Activated CD4-positive, alpha-beta memory T cell treated with anti-CD3 and anti-CD28 coated beads, Interleukin-2, amount 10 ng/mL, durations not matched to agents 7 days and 5 days (primary cell): ENCODE measurements around the gene SPEN. TPM values are rescaled to one million over a fixed set of nuclear protein-coding genes. Genes with fewer than 3 reads are reported as not detected.

Experiments
- CTCF ChIA-PET: fragments of 350-600 bp; sonication (Branson Sonifier 250); formaldehyde crosslinking; loops from one replicate; lab custom pipeline; 2021; ENCODE audit warnings: antibody characterized with exemption, inconsistent platforms; lab: Charles Lee
- POLR2A ChIA-PET: fragments of 350-600 bp; sonication (Branson Sonifier 250); formaldehyde crosslinking; loops from one replicate; lab custom pipeline; 2021; ENCODE audit warnings: antibody characterized with exemption; lab: Charles Lee
- DNase-seq: peaks from one replicate; pipeline ENCODE4 v3.0.0-alpha.2; 2020
- H3K27ac Mint-ChIP-seq: one replicate; pipeline ENCODE4 v1.8.0; 2021; ENCODE audit warnings: mild to moderate bottlenecking, mixed read lengths
- H3K27me3 Mint-ChIP-seq: one replicate; pipeline ENCODE4 v1.8.0; 2021; ENCODE audit warnings: mixed read lengths
- H3K36me3 Mint-ChIP-seq: one replicate; pipeline ENCODE4 v1.8.0; 2021; ENCODE audit warnings: low read depth, mixed read lengths
- H3K4me1 Mint-ChIP-seq: one replicate; pipeline ENCODE4 v1.8.0; 2021; ENCODE audit warnings: mixed read lengths
- H3K4me3 Mint-ChIP-seq: one replicate; pipeline ENCODE4 v1.8.0; 2021; ENCODE audit warnings: mild to moderate bottlenecking, mixed read lengths
- H3K9me3 Mint-ChIP-seq: one replicate; pipeline ENCODE4 v1.8.0; 2021; ENCODE audit warnings: mixed read lengths
- total RNA-seq, 2 experiments: library from RNA; stranded (reverse); gene quantifications; one replicate each; pipeline ENCODE4 v1.2.3, GENCODE V29; 2021

SPEN gene
- total RNA-seq, 2 experiments from 2014 or later = 52.1 to 52.5 TPM

DNA sequence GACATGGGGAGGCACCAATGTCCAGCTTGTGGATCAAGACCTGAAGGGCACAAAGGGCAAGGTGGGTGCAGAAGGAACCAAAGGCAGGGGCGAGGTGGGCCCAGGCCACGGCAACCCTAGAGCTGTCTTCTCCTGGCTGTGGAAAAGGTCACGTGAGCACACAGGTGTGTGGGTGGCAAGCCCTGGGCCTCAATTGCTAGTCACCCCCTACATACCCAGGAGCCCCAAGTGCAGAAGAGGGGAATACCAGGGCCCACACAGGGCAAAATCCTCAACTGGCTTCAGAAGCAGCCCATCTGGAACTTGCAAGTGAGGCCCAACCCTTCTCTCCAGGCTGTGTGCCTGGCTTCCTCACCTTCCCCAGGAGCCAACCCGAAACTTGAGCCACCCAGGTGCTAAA lies 102.8 kb downstream of the SPEN start:
- CTCF ChIA-PET = interaction anchor here (1.4 kb wide), 1 partner anchor 159 kb away, joined by 4 read pairs; no protein-coding TSS in a partner anchor
- Mint-ChIP-seq H3K36me3 (peaks cover 37% of the 10 kb centered on the region), H3K4me3 (no peak overlapping the region), H3K27me3 (no peaks in the 10 kb centered on the region), H3K4me1 (peaks cover 74% of the 10 kb centered on the region), H3K9me3 (no peaks in the 10 kb centered on the region), H3K27ac (peak overlapping the region; percentile 88)
- no peak for DNase-seq
- POLR2A ChIA-PET = interaction anchor here (0.8 to 4.7 kb wide), 9 partner anchors 9 to 117 kb away, joined by 3 to 31 read pairs (median 6); partner anchors contain the start of genes SPEN and ZBTB17

DNA sequence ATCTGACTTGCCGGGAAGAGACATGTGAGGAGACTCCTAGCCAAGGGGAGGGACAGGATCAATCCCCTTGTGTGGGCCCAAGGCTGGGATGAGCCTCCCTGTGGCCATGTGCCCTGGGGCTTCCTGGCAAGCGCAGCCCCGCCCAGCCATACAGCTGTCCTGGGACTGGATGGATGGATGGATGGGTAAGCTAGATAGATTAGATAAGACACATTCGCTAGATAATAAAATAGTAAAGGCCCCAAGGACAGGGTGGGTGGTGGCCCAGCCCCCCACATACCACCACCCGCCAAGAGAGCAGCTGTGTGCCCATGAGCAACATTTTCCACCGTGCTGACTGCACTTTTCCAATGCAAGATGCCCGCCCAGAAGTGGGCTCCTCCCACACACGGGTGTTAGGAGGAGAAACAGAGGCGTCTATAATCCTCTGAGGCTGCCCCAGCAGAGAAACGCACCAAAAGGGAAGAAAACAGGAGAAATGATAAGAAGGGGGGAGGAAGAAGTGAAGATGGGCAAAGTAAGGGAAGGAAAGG lies 103.3 kb downstream of the SPEN start:
- CTCF ChIA-PET = interaction anchor here (1.3 kb wide), 1 partner anchor 25 kb away, joined by 3 read pairs; the partner anchor contains the start of gene ZBTB17
- H3K27ac Mint-ChIP-seq = peak overlapping the region; percentile 88
- peaks cover 75% of the 10 kb centered on the region for H3K4me1 Mint-ChIP-seq
- peak overlapping the region; percentile 3 for H3K4me3 Mint-ChIP-seq
- peaks cover 36% of the 10 kb centered on the region for H3K36me3 Mint-ChIP-seq
- DNase-seq = peak; percentile 73
- POLR2A ChIA-PET = interaction anchor here (0.8 to 4.7 kb wide), 7 partner anchors 8 to 103 kb away, joined by 3 to 31 read pairs (median 6); partner anchors contain the start of genes SPEN and ZBTB17
- no peaks in the 10 kb centered on the region for H3K27me3 Mint-ChIP-seq
- H3K9me3 Mint-ChIP-seq = no peaks in the 10 kb centered on the region

DNA sequence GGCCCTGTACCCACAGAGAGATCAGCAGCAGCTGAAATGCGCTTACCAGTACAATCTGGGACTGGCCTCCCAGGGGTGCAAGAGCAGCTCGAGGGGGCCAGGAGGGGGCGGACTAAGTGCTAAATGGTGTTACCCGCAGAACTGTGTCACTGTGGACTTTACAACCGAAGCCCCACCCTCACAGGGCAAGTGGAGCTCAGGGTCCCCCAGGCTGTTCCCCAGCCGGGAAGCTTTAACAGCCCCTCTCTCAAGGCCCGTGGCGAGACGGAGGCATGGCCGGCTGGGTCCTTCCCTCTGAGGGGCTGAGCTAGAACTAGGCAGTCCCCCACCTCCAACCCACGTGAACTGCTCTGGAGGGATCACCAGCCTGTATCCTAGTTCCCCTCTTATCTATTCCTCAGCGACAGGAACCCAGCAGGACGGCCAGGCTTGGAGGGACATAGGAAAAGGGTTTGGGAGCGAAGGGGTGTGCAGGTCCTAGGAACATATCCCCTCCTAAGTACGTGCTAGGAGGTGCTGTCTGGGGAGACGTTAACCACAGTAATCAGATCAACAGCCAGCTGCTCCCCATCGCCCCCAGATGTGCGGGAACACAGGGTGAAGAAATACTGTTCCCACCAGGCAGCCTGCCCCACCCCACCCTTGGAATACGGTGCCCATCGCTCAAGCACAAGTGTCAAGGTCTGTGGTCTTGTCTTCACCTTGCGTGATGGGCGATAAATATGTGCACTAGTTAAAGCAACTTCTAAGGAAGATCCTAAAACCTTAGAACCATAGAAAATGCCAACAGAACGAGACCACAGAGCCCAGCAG lies 104.0 kb downstream of the SPEN start:
- ChIA-PET CTCF (interaction anchor here (1.3 kb wide), 1 partner anchor 24 kb away, joined by 3 read pairs; the partner anchor contains the start of gene ZBTB17), POLR2A (interaction anchor here (0.8 to 4.7 kb wide), 4 partner anchors 11 to 24 kb away, joined by 5 to 31 read pairs (median 14); partner anchors contain the start of gene ZBTB17)
- Mint-ChIP-seq H3K9me3 (no peaks in the 10 kb centered on the region), H3K4me1 (peaks cover 80% of the 10 kb centered on the region), H3K36me3 (peaks cover 30% of the 10 kb centered on the region), H3K4me3 (peak overlapping the region; percentile 3), H3K27me3 (no peaks in the 10 kb centered on the region), H3K27ac (peak overlapping the region; percentile 88)
- peak; percentile 44 for DNase-seq

DNA sequence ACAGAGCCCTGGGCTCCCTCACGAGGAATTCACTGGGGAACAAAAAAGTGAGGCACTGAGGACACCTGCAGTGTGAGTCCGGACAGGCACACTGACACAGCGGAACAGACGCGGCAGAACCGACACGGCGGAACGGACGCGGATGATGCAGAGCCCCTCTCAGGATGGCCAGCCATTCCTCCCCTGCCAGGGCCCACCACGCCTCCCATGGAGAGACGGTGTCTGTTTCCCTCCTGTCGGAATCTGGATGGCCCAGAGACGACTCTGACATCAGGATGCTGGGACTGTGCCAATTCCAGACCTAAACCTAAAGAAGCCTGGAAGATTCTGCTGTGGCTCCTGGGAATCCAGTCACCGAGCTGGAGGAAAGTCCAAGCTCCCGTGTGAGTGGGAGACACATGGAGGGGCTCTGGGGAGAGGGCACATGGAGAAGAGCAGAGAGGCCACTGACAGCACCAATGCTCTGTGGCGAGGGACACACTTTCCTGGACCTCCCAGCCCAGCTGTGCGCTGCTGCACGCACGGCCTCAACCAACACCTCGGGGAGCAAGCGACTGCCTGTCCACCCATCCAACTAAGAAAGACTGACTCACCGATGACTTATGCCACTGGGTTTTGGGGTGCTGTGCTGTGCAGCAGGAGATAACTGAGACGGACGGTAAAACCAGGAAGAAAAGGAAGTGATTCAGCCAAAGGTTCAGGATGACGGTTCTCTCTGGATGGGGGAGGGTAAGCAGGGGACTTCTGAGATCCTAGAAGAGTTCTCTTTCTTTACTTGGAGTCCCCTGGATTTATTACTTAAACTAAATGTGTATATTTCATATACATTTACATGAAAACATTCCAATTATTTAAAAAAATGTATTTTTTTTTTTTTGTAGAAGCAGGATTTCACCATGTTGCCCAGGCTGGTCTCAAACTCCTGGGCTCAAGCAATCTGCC lies 105.1 kb downstream of the SPEN start:
- ChIA-PET CTCF (no interaction called here), POLR2A (interaction anchor here (2.3 to 4.7 kb wide), 2 partner anchors 14 to 23 kb away, joined by 12 to 31 read pairs; partner anchors contain the start of gene ZBTB17)
- Mint-ChIP-seq H3K27me3 (no peaks in the 10 kb centered on the region), H3K4me3 (no peak overlapping the region), H3K9me3 (no peaks in the 10 kb centered on the region), H3K36me3 (peaks cover 29% of the 10 kb centered on the region), H3K4me1 (peaks cover 83% of the 10 kb centered on the region), H3K27ac (peak overlapping the region; percentile 88)
- peak; percentile 51 for DNase-seq

DNA sequence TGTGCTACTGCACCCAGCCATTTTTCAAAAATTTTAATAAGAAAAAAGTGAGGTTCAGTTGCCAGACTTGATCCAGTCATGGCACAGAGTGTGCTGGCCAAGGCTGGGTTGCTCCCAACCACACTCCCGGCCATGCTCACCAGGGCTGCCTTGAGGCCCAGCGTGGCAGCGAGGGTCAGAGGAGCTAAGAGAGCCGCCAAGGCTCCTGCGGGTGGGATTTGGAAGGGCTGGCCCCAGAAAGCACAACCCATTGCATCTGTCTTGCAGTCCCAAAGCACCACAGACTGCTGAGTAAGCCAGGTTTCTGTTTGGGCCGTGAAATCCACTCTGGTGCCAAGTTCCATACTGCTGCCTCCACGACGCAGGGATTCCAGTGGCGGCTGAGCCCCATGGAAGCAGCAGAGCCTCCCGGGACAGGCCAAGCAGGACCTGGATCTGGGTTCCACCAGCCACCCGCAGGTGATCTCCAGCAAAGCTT lies 105.8 kb downstream of the SPEN start:
- Mint-ChIP-seq H3K9me3 (no peaks in the 10 kb centered on the region), H3K27ac (peak overlapping the region; percentile 22), H3K4me1 (peaks cover 81% of the 10 kb centered on the region), H3K36me3 (peaks cover 26% of the 10 kb centered on the region), H3K27me3 (no peaks in the 10 kb centered on the region), H3K4me3 (no peak overlapping the region)
- ChIA-PET POLR2A (interaction anchor here (4.7 kb wide), 1 partner anchor 13 kb away, joined by 31 read pairs; no protein-coding TSS in a partner anchor), CTCF (no interaction called here)
- no peak for DNase-seq

DNA sequence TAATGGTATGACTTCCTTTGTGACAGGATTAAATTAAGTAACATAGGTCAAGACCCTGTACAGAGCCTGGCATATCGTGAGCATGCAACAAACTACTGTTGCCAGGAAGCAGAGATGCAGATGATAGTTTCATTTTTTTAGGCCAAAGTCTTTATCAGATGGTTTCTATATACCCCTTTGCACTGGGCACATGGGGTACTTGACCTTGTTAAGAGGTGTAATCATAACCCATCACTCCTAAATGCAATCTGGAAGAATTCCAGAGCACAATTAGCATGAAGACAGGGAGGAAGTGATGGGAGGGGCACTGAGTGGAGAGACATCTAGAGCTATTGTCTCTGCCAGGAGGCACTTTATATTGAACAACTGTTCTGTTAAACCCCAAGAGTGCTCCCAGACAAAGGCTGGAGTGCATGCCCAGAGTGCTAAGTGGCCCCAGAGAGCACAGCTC lies 106.3 kb downstream of the SPEN start:
- ChIA-PET POLR2A (interaction anchor here (0.8 kb wide), 1 partner anchor 13 kb away, joined by 3 read pairs; no protein-coding TSS in a partner anchor), CTCF (no interaction called here)
- peaks cover 23% of the 10 kb centered on the region for H3K36me3 Mint-ChIP-seq
- no peak for DNase-seq
- H3K27ac Mint-ChIP-seq = peak overlapping the region; percentile 22
- H3K9me3 Mint-ChIP-seq = no peaks in the 10 kb centered on the region
- H3K4me1 Mint-ChIP-seq = peaks cover 79% of the 10 kb centered on the region
- H3K27me3 Mint-ChIP-seq = no peaks in the 10 kb centered on the region
- H3K4me3 Mint-ChIP-seq = no peak overlapping the region

DNA sequence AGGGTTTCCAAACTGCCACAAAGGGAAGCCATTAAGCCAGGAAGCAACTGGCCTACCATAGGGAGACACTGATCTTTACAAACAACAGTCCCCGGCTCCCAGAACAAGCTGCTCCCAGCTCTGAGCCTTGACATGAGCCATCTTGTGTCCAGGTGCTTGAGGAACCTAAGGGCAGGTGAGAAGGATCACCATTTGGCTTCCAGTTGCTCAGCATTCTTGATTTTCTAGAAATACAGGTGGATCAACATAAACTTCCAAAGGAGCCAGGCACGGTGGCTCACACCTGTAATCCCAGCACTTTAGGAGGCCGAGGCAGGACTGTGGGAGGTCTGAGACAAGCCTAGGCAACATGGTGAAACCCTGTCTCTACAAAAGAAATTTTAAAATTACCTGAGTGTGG lies 106.8 kb downstream of the SPEN start:
- H3K4me1 Mint-ChIP-seq = peaks cover 74% of the 10 kb centered on the region
- ChIA-PET CTCF (no interaction called here), POLR2A (interaction anchor here (0.8 kb wide), 1 partner anchor 12 kb away, joined by 3 read pairs; no protein-coding TSS in a partner anchor)
- H3K27me3 Mint-ChIP-seq = no peaks in the 10 kb centered on the region
- H3K36me3 Mint-ChIP-seq = peaks cover 20% of the 10 kb centered on the region
- H3K9me3 Mint-ChIP-seq = no peaks in the 10 kb centered on the region
- no peak overlapping the region for H3K4me3 Mint-ChIP-seq
- DNase-seq = no peak
- H3K27ac Mint-ChIP-seq = no peak overlapping the region

DNA sequence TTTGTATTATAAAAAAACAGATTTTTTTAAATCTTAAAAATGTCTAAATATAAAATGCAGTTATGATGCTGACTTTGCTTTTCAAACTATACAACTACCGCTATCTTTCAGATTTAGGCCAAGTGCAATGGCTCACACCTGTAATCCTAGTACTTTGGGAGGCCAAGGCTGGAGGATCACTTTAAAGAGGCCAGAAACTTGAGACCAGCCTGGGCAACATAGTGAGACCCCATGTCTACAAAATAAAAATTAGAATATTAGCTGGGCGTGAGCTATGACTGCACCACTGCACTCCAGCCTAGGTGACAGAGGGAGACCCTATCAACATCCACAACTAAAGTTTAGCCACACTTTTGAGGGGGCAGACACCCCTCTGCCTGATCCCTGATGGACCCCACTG lies 108.0 kb downstream of the SPEN start:
- H3K27ac Mint-ChIP-seq = no peak overlapping the region
- no peaks in the 10 kb centered on the region for H3K27me3 Mint-ChIP-seq
- peaks cover 69% of the 10 kb centered on the region for H3K4me1 Mint-ChIP-seq
- CTCF ChIA-PET = interaction anchor here (1.3 kb wide), 1 partner anchor 164 kb away, joined by 3 read pairs; no protein-coding TSS in a partner anchor
- no peak for DNase-seq
- H3K36me3 Mint-ChIP-seq = peaks cover 20% of the 10 kb centered on the region
- no peak overlapping the region for H3K4me3 Mint-ChIP-seq
- no peaks in the 10 kb centered on the region for H3K9me3 Mint-ChIP-seq
- POLR2A ChIA-PET = interaction anchor here (1.4 kb wide), 1 partner anchor 11 kb away, joined by 6 read pairs; no protein-coding TSS in a partner anchor

DNA sequence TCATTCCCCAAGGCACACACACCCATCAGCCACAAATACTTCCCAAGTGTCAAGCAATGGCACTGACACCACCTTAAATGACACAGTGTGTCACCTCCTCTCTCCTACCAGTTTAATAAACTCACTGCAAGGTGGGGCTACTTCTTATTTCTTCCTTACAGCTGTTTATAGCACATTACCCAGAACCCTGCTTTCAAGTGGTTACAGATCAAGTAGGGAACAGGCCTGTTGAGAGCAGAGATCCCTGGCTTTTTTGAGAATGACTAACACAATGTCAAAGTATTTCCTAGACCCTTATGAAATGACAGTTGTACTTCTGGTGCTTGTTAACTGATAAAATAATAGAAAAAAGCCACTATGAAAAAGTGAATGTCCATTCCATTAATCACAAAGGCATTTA lies 108.6 kb downstream of the SPEN start:
- H3K36me3 Mint-ChIP-seq = peaks cover 20% of the 10 kb centered on the region
- POLR2A ChIA-PET = interaction anchor here (1.4 kb wide), 1 partner anchor 10 kb away, joined by 6 read pairs; no protein-coding TSS in a partner anchor
- no peak for DNase-seq
- H3K9me3 Mint-ChIP-seq = no peaks in the 10 kb centered on the region
- peaks cover 63% of the 10 kb centered on the region for H3K4me1 Mint-ChIP-seq
- CTCF ChIA-PET = interaction anchor here (1.3 kb wide), 1 partner anchor 164 kb away, joined by 3 read pairs; no protein-coding TSS in a partner anchor
- no peaks in the 10 kb centered on the region for H3K27me3 Mint-ChIP-seq
- H3K4me3 Mint-ChIP-seq = no peak overlapping the region
- no peak overlapping the region for H3K27ac Mint-ChIP-seq

DNA sequence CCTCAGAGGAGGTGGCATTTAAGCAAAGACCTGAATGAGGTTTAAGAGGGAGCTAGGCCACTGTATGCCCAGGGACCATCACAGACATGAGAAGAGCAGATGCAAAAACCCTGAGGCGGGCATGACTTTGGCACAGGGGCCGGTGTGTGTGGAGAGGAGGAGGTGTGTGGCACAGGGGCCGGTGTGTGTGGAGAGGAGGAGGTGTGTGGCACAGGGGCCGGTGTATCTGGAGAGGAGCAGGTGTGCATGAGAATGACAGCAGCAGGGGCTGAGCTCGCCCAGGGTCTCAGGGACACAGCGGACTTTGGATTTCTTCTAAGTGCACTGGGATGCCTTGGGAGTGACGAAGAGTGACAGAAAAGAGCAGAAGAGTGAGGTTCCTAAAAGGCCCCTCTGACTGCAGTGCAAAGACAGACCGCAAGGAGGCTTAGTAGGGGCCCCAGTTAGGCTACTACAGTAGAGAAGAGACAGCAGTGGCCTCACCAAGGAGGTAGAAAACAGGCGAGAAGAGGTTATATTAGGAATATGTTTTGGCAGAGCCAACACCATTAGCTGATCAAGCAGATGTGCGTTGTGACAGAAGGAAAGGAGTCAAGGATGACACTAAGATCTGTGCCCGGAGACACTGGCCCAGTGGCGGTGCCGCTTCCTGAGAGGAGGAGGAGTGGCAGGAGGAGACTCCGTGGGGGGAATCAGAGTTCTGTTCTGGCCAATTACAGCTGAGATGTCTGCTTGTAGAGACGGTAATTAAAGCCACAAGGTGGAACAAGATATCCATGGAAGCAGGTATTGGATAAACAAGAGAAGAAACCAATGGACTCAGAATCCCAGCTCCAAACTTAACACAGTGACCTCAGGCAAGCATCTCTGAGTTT lies 110.0 kb downstream of the SPEN start:
- Mint-ChIP-seq H3K36me3 (peaks cover 22% of the 10 kb centered on the region), H3K4me3 (no peak overlapping the region), H3K9me3 (no peaks in the 10 kb centered on the region), H3K4me1 (peaks cover 50% of the 10 kb centered on the region), H3K27me3 (no peaks in the 10 kb centered on the region), H3K27ac (no peak overlapping the region)
- CTCF ChIA-PET = interaction anchor here (0.7 to 1.4 kb wide), 4 partner anchors 19 to 142 kb away, joined by 3 to 4 read pairs (median 3); partner anchors contain the start of genes SPEN and ZBTB17
- no peak for DNase-seq
- POLR2A ChIA-PET = interaction anchor here (1.2 to 1.9 kb wide), 2 partner anchors 7 to 9 kb away, joined by 3 to 6 read pairs; no protein-coding TSS in a partner anchor

DNA sequence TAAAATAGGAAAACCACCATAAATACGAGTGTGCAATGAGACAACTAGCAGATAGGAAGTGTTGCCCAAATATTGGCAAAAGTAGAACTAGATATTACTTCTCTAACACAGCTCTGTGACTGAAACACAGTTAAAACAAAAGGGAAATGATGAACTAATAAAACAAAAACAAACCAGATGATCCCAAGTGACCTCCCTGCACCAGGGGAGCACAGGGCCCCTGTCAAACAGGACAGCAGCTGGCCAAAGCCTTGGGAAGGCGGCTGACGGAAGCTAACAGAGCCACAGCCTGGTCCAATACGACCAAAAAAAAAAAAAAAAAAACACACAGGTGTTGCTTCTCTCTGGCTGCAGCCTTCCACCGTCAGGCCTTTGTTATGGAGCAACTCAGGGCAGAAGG lies 110.6 kb downstream of the SPEN start:
- H3K4me3 Mint-ChIP-seq = no peak overlapping the region
- H3K27me3 Mint-ChIP-seq = no peaks in the 10 kb centered on the region
- no peaks in the 10 kb centered on the region for H3K9me3 Mint-ChIP-seq
- H3K36me3 Mint-ChIP-seq = peaks cover 21% of the 10 kb centered on the region
- no peak for DNase-seq
- ChIA-PET CTCF (interaction anchor here (0.8 to 1.4 kb wide), 3 partner anchors 18 to 143 kb away, joined by 3 to 4 read pairs (median 3); partner anchors contain the start of genes SPEN and ZBTB17), POLR2A (interaction anchor here (1.2 to 1.9 kb wide), 2 partner anchors 8 kb away, joined by 3 to 6 read pairs; no protein-coding TSS in a partner anchor)
- no peak overlapping the region for H3K27ac Mint-ChIP-seq
- peaks cover 47% of the 10 kb centered on the region for H3K4me1 Mint-ChIP-seq
